GM19043 (cell line): Measurements from ENCODE around the gene CAMK2D.
"Not testable (repeated sequence)": the region's sequence is repeated elsewhere in the genome, so short reads cannot be mapped to it uniquely, and the experiment has no call there.

Experiments used
- ATAC-seq: cut with Tn5 transposase; IDR thresholded peaks from one replicate; pipeline ENCODE4 v1.9.1; 2021; ENCODE audit warnings: low read depth; ENCODE audit not compliant: unreplicated experiment

CAMK2D gene

GRCh38 chr4:113733685-113734084 lies 27.9 kb downstream of the CAMK2D start:
- no peak for ATAC-seq

GRCh38 chr4:113732967-113733527 lies 28.5 kb downstream of the CAMK2D start:
- no peak for ATAC-seq

GRCh38 chr4:113730467-113731216 lies 30.9 kb downstream of the CAMK2D start:
- no peak for ATAC-seq

DNA sequence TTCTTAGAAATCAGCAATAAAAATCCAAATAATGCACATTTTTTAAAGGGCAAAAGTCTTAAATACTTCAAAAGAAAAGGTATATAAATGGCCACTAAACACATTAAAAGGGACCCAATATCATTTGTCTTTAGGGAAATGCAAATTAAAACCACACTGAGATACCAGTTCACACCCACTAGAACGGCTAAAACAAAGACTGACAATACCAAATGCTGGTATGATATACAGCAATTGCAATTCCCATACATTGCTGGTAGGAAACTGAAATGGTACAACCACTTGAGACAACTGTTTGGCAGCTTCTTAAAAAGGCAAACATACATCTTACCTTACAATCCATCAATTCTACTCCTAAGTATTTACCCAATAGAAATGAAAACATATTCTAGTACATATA lies 33.7 kb downstream of the CAMK2D start:
- no peak for ATAC-seq

GRCh38 chr4:113725963-113726362 lies 35.6 kb downstream of the CAMK2D start:
- no peak for ATAC-seq

- ATAC-seq = no peak
Measured at GRCh38 chr4:113718252-113718651, 43.3 kb downstream of the CAMK2D start.

DNA sequence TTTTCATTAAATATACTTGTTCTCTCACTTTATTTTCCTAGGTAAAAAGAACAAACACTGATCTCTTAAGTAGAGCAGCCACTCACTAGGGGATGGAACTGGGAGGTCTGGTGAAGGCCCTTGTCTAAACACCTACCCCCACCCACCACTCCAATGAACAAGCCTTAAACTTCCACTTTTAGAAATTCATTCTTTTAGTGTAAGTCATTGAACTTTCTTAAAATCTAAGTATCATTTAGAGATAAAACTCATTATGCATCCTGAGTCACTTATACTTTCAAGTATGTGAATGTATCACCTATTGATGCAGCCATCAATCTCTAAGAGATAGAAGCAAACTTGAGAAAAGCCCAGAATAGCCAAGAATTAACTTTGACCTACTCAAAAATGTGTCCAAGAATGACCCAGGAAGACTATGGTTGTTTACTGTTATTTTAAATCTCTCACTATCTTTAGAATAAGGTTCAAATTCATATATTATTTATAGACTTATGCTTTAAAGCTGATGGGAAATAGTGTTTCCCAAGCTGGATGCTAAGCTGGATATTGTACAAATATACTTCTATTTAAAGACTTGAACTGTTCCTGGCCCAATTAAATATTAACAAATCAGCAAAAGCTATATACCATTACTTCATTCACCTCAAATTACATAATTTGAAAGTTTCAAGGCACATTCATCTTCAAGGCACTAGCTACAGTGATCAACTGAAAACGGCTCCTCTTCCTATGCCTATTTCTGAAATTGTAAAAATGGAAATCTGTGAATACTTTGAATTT lies 49.5 kb downstream of the CAMK2D start:
- no peak for ATAC-seq

GRCh38 chr4:113708250-113708649 lies 53.3 kb downstream of the CAMK2D start:
- peak; percentile 72 for ATAC-seq

DNA sequence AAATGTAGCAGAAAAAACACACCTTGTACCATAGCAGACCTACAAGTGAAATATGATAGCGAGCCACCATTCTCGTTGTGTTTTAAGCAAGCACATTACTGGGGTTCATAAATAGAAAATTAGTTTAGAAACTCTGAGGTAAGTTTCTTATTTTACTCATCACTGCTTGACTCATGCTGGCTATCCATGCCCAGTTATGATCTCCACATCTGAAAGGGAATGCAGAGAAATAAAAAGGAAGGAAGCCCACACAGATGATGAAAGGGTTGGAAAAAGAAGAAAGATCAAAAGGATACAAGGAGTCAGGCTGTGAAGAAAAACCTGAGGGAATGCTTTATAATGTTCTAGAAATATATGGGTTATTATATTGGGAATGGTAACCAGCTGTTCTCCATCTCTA lies 54.5 kb downstream of the CAMK2D start:
- ATAC-seq = no peak

DNA sequence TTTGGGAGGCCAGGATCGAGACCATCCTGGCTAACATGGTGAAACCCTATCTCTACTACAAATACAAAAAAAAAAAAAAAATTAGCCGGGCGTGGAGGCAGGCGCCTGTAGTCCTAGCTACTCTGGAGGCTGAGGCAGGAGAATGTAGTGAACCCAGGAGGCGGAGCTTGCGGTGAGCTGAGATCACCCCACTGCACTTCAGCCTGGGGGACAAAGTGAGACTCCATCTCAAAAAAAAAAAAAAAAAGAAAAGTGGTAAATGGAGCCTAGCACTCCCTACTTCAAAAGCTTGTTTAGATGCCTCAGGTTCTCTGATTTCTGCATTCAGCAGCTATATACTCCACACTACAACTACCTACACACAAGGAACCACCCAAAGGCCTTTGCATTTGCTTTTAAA lies 56.4 kb downstream of the CAMK2D start:
- not testable (repeated sequence) for ATAC-seq

- ATAC-seq = not testable (repeated sequence)
Measured at GRCh38 chr4:113702596-113702995, 58.9 kb downstream of the CAMK2D start.

DNA sequence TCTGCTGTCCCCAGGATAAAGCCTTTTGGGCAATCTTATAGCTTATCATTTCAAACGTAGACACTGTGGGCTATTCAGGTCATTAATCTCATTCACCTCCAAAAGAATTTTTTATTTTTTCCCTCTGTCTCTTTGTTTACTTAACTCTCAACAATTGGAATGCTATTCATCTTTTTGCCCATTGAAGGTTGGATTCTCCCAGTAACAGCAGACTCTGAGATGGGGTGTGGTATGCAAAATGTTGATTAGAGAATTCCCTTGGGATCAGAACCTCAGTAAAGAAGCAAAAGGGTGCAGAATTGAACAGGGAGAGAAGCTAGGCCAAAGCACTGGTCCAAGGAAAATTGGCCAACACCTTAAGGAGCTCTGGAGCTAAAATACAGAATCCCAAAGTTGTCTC lies 60.4 kb downstream of the CAMK2D start:
- ATAC-seq = no peak

- no peak for ATAC-seq
Measured at GRCh38 chr4:113700602-113701150, 60.9 kb downstream of the CAMK2D start.

GRCh38 chr4:113699772-113700171 lies 61.8 kb downstream of the CAMK2D start:
- ATAC-seq = no peak

DNA sequence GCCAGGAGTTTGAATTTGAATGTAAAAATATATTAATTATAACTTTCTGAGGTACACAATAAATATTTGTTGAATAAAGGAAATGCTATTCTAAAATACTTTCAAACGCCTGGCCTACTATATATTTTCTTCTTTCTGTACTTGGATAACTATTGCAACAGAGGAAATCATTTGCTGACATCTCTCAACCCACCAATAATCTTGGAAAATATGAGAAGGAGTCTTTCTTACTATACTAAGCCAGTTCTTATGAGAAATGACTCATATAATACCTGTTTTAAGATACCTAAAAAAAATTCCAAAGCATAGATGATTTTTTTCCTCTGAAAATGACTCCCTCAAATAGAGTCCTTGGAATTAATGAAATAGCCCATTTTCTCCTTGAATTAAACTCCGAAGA lies 64.1 kb downstream of the CAMK2D start:
- ATAC-seq = no peak

GRCh38 chr4:113695328-113696169 lies 66.0 kb downstream of the CAMK2D start:
- no peak for ATAC-seq

DNA sequence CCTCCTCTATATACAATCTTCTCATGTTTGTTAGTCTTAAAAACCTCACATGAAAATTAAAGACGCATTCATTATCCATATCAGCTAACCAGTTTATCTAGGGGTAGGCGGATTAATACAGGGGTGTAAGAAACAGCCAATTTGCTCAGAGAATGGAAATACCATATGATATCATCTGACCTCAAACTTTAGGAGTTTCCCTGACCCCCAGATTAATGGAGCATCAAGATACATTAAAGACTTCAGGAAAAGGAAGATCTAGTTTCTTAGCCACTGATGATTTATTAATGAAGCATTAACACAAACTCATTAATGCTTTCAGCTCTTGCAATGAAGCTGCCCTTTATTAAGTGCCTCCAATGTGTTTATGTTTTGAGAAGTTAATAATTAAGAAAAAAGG lies 67.5 kb downstream of the CAMK2D start:
- no peak for ATAC-seq

- ATAC-seq = peak; percentile 78
Measured at GRCh38 chr4:113692809-113693411, 68.6 kb downstream of the CAMK2D start.

DNA sequence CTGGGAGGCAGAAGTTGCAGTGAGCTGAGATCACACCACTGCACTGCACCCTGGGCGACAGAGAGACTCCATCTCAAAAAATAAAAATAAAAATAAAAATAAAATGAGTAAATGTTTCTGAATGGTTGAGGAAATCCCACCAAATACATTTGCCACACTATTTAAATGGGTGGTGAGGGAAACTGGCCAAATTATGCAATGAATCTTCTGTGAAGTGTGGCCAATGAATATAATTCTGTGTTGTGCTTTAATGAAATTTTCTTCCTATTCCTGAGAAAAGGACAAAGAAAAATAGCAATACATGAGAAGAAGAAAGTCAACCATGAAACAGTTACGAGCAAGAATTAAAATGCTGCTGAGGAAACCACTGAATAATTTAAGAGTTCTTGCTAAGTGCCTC lies 69.9 kb downstream of the CAMK2D start:
- ATAC-seq = no peak

DNA sequence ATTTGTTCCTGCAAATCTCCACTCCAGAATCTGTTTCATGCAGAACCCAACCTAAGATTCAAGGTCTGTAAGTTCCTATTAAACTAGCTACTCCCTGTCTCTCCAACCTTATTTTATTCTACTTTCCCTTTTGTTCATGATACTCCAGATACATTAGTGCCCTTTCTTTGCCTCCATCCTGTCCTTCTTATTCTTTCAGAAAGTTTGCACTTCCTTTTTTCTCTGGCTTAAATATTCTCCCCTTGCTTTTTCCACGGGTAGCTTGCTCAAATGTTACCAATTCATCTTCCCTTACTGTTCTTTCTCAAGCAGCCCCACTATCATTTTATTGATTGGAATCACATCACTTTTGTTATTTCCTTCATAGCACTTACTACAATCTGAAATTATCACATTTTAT lies 72.1 kb downstream of the CAMK2D start:
- no peak for ATAC-seq
